Liver (tissue), 9 donors: ENCODE results near the gene KDM1B. TPM values are rescaled to one million over a fixed set of nuclear protein-coding genes. Genes with fewer than 3 reads are reported as not detected.

Source experiments
- DNase-seq: peaks from one replicate; pipeline ENCODE4 v3.0.0-alpha.2; 2017; ENCODE audit warnings: low spot score
- H3K27ac ChIP-seq, 2 donors: one replicate each; pipeline ENCODE4 v1.7.0; 2013; ENCODE audit warnings: inconsistent platforms in 2 of 2, low read length in 2 of 2, control low read depth in 1 of 2, low read depth in 1 of 2, mild to moderate bottlenecking in 1 of 2
- H3K27me3 ChIP-seq, 4 donors: one replicate each; pipeline versions ENCODE4 v1.6.1 to v1.7.0; 2013; ENCODE audit warnings: low read length in 3 of 4, inconsistent platforms in 1 of 4, mild to moderate bottlenecking in 1 of 4, moderate library complexity in 1 of 4; ENCODE audit not compliant: control insufficient read depth in 4 of 4, insufficient read depth in 4 of 4
- H3K36me3 ChIP-seq, 4 donors: one replicate each; pipeline versions ENCODE4 v1.6.1 to v1.7.0; 2013; ENCODE audit warnings: low read length in 3 of 4, mild to moderate bottlenecking in 3 of 4, low read depth in 1 of 4, moderate library complexity in 1 of 4; ENCODE audit not compliant: control insufficient read depth in 4 of 4, insufficient read depth in 3 of 4
- H3K4me1 ChIP-seq, 4 donors: one replicate each; pipeline versions ENCODE4 v1.6.1 to v1.7.0; 2013; ENCODE audit warnings: low read length in 3 of 4, mild to moderate bottlenecking in 3 of 4, moderate library complexity in 1 of 4; ENCODE audit not compliant: control insufficient read depth in 4 of 4, insufficient read depth in 4 of 4
- H3K4me3 ChIP-seq, 3 donors: one replicate each; pipeline versions ENCODE4 v1.6.1 to v1.7.0; 2013; ENCODE audit warnings: low read length in 3 of 3, control low read depth in 1 of 3, low read depth in 1 of 3, mild to moderate bottlenecking in 1 of 3
- H3K9ac ChIP-seq, 2 donors: one replicate each; pipeline ENCODE4 v1.7.0; 2013; ENCODE audit warnings: low read length in 2 of 2, mild to moderate bottlenecking in 2 of 2, moderate library complexity in 2 of 2, control low read depth in 1 of 2, low read depth in 1 of 2
- H3K9me3 ChIP-seq, 4 donors: one replicate each; pipeline versions ENCODE4 v1.6.1 to v1.7.0; 2013; ENCODE audit warnings: low read length in 3 of 4; ENCODE audit not compliant: control insufficient read depth in 4 of 4
- ATF3 ChIP-seq: IDR thresholded peaks from 2 replicates; pipeline ENCODE4 v1.6.1; 2016; ENCODE audit warnings: antibody characterized with exemption
- CTCF ChIP-seq: fragments of 150-350 bp; IDR thresholded peaks from 2 replicates; pipeline ENCODE4 v1.5.1; 2017; ENCODE audit warnings: improper control_type of control experiment, low read depth, low read length; ENCODE audit not compliant: missing input control
- EGR1 ChIP-seq, 2 donors: IDR thresholded peaks; 2 replicates each; pipeline ENCODE4 v1.6.1; 2016 to 2018; ENCODE audit warnings: antibody characterized with exemption in 2 of 2, low read depth in 2 of 2
- FOXA1 ChIP-seq: IDR thresholded peaks from 2 replicates; pipeline ENCODE4 v1.6.1; 2016; ENCODE audit warnings: antibody characterized with exemption
- FOXA2 ChIP-seq: IDR thresholded peaks from 2 replicates; pipeline ENCODE4 v1.6.1; 2016; ENCODE audit warnings: antibody characterized with exemption
- GABPA ChIP-seq, 2 donors: IDR thresholded peaks in 1 of 2; conservative IDR thresholded peaks in 1 of 2; 2 replicates each; pipeline ENCODE4 v1.6.1; 2016; ENCODE audit warnings: antibody characterized with exemption in 2 of 2, mild to moderate bottlenecking in 1 of 2, moderate library complexity in 1 of 2
- HNF4A ChIP-seq, 2 donors: conservative IDR thresholded peaks; 2 replicates each; pipeline ENCODE4 v1.6.1; 2016; ENCODE audit warnings: antibody characterized with exemption in 2 of 2, mild to moderate bottlenecking in 2 of 2
- HNF4G ChIP-seq: IDR thresholded peaks from 2 replicates; pipeline ENCODE4 v1.6.1; 2016; ENCODE audit warnings: antibody characterized with exemption
- JUND ChIP-seq, 2 donors: IDR thresholded peaks; 2 replicates each; pipeline ENCODE4 v1.6.1; 2016; ENCODE audit warnings: antibody characterized with exemption in 2 of 2
- MAX ChIP-seq: IDR thresholded peaks from 2 replicates; pipeline ENCODE4 v1.6.1; 2016; ENCODE audit warnings: antibody characterized with exemption
- NR2F2 ChIP-seq: IDR thresholded peaks from 2 replicates; pipeline ENCODE4 v1.6.1; 2016; ENCODE audit warnings: antibody characterized with exemption
- RAD21 ChIP-seq, 2 donors: IDR thresholded peaks; 2 replicates each; pipeline ENCODE4 v1.6.1; 2016; ENCODE audit warnings: antibody characterized with exemption in 2 of 2, mild to moderate bottlenecking in 2 of 2
- SP1 ChIP-seq: IDR thresholded peaks from 2 replicates; pipeline ENCODE4 v1.6.1; 2018; ENCODE audit warnings: antibody characterized with exemption, mild to moderate bottlenecking
- TAF1 ChIP-seq: conservative IDR thresholded peaks from 2 replicates; pipeline ENCODE4 v1.6.1; 2016; ENCODE audit warnings: antibody characterized with exemption, mild to moderate bottlenecking
- YY1 ChIP-seq: IDR thresholded peaks from 2 replicates; pipeline ENCODE4 v1.6.1; 2016; ENCODE audit warnings: antibody characterized with exemption, mild to moderate bottlenecking
- ZBTB33 ChIP-seq: IDR thresholded peaks from 2 replicates; pipeline ENCODE4 v1.6.1; 2016; ENCODE audit warnings: antibody characterized with exemption
- WGBS: extraction: QIAGEN DNeasy Blood & Tissue Kit; methylation state at CpG from one replicate; pipeline ENCODE4 v1.1.7; 2013; 5-methylcytosine and 5-hydroxymethylcytosine counted together
- polyA plus RNA-seq, 2 donors: library from polyadenylated mRNA; stranded (reverse) in 1 of 2; unstranded in 1 of 2; fragments of 200-250 nt in 1 of 2; fragments of >200 nt in 1 of 2; fragmentation: Nextera tagmentation in 1 of 2; extraction: Ambion mirVana in 1 of 2; gene quantifications; one replicate each; pipeline versions ENCODE4 v1.2.1 to v1.2.3, GENCODE V29; 2013 to 2015
- total RNA-seq, 2 donors: library from RNA; depleted of rRNA; stranded (reverse); fragments of >200 nt; gene quantifications; one replicate each; pipeline ENCODE4 v1.2.3, GENCODE V29; 2014
- TF ChIP-seq, protein P1 (sequence below): IDR thresholded peaks from 2 replicates; pipeline ENCODE4 v1.6.1; 2016; ENCODE audit warnings: antibody characterized with exemption, mild to moderate bottlenecking
- donor health status: healthy.
- donor health status: healthy.
- donor health status: healthy.
- donor health status: healthy.
- donor health status: healthy.

KDM1B gene
- total and polyA plus RNA-seq, 4 donors: 1.6 to 10.2 (median 6.7) TPM

GRCh38 chr6:18147160-18147559 is 8.1 kb upstream of the KDM1B start (continued):
- TF ChIP-seq, protein P1, sequence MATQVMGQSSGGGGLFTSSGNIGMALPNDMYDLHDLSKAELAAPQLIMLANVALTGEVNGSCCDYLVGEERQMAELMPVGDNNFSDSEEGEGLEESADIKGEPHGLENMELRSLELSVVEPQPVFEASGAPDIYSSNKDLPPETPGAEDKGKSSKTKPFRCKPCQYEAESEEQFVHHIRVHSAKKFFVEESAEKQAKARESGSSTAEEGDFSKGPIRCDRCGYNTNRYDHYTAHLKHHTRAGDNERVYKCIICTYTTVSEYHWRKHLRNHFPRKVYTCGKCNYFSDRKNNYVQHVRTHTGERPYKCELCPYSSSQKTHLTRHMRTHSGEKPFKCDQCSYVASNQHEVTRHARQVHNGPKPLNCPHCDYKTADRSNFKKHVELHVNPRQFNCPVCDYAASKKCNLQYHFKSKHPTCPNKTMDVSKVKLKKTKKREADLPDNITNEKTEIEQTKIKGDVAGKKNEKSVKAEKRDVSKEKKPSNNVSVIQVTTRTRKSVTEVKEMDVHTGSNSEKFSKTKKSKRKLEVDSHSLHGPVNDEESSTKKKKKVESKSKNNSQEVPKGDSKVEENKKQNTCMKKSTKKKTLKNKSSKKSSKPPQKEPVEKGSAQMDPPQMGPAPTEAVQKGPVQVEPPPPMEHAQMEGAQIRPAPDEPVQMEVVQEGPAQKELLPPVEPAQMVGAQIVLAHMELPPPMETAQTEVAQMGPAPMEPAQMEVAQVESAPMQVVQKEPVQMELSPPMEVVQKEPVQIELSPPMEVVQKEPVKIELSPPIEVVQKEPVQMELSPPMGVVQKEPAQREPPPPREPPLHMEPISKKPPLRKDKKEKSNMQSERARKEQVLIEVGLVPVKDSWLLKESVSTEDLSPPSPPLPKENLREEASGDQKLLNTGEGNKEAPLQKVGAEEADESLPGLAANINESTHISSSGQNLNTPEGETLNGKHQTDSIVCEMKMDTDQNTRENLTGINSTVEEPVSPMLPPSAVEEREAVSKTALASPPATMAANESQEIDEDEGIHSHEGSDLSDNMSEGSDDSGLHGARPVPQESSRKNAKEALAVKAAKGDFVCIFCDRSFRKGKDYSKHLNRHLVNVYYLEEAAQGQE: no peak

DNA sequence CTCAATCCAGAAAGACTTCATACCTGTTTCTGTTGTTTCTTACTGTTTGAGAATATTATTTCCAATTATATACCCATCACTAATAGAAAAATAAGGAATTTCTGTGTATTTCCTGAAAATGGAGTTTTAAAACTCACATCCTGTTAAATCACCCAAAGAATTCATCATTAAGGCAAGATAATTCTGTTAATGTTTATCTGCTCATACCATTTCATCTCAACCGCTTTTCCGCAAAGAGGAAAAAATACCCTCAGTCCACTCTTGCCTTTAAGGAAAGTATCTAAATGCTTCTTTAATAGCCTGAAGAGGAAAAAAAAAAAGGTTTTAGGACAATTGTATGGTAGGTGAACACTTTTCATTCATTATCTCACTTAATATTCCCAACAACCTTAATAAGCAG is 7.6 kb upstream of the KDM1B start:
- WGBS: 73% methylated on average over 2 of the region's 2 CpGs
- Histone ChIP-seq H3K36me3 (peaks cover 0 to 26% (median 18%) of the 10 kb centered on the region in 4 donors), H3K4me1 (peaks cover 2 to 15% (median 6%) of the 10 kb centered on the region in 4 donors), H3K9me3 (no peaks in the 10 kb centered on the region), H3K4me3 (no peak overlapping the region), H3K27ac (peak overlapping the region; percentile 54 to 74), H3K27me3 (no peaks in the 10 kb centered on the region), H3K9ac (no peak overlapping the region)
- TF ChIP-seq YY1: no peak
- no peak for TF ChIP-seq MAX
- no peak for TF ChIP-seq EGR1 (IDR thresholded peaks at IDR 0.05; ENCODE audit: low read depth in 2 of 2)
- no peak for TF ChIP-seq JUND (IDR thresholded peaks at IDR 0.05)
- no peak for TF ChIP-seq FOXA1
- TF ChIP-seq HNF4G: no peak
- no peak for TF ChIP-seq TAF1
- no peak for TF ChIP-seq FOXA2
- no peak for TF ChIP-seq ZBTB33
- TF ChIP-seq RAD21 (IDR thresholded peaks at IDR 0.05): no peak
- DNase-seq: no peak

DNA sequence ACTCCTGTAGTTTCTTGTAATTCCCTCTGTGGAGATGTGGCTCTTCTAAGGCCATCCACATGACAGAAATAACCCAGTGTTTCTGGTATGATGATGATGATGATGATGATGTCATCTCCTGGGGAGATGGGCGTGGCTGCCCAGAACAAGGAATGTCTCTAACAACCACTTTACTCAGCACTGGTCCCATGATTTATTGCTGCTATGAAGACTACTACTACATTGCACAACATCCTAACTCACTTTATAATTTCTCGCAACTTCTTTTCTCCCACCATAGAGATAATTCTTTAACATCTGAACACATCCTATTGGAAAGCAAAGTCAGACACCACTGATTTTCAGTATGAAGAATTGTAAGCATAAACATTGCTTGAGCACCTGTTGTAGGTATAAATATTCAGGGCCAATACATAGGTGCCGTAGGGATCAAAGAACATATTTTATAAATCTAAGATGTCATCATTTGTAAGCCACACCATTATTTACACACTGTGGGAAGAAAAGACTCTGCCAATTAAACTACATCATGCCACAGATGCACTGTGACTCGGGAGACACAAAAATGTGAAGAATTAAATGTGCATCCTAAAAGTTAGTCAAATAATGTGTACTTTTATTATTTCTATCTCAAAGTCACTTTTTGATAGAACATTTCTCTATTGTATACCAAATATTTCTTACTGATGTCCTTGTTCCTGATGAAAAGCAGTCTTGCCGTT is 6.8 kb upstream of the KDM1B start:
- Histone ChIP-seq H3K4me1 (peaks cover 2 to 22% (median 14%) of the 10 kb centered on the region in 4 donors), H3K36me3 (peaks cover 0 to 17% (median 10%) of the 10 kb centered on the region in 4 donors), H3K27ac (peak overlapping the region in 1 of 2 donors; percentile 54), H3K9ac (no peak overlapping the region), H3K4me3 (no peak overlapping the region), H3K27me3 (no peaks in the 10 kb centered on the region), H3K9me3 (no peaks in the 10 kb centered on the region)
- WGBS: 87% methylated on average over 5 of the region's 5 CpGs
- no peak for DNase-seq
- no peak for TF ChIP-seq TAF1
- no peak for TF ChIP-seq ZBTB33
- no peak for TF ChIP-seq EGR1 (IDR thresholded peaks at IDR 0.05; ENCODE audit: low read depth in 2 of 2)
- no peak for TF ChIP-seq NR2F2
- TF ChIP-seq GABPA (IDR thresholded peaks at IDR 0.05 in 1 of 2, conservative IDR thresholded peaks at IDR 0.05 in 1 of 2): no peak
- TF ChIP-seq HNF4A (conservative IDR thresholded peaks at IDR 0.05): no peak
- no peak for TF ChIP-seq MAX
- TF ChIP-seq FOXA2: no peak
- no peak for TF ChIP-seq SP1
- no peak for TF ChIP-seq CTCF
- no peak for TF ChIP-seq ATF3
- TF ChIP-seq RAD21 (IDR thresholded peaks at IDR 0.05): no peak
